ENCODE data around the gene SLC25A2.
"Not testable (repeated sequence)": the region's sequence is repeated elsewhere in the genome, so short reads cannot be mapped to it uniquely, and the experiment has no call there.

Gene SLC25A2

GRCh38 chr5:141303756-141304155 lies at the start of gene SLC25A2:
SLC25A2 (minus strand) TSS chr5:141304049; CDS start chr5:141303865, 184 bp downstream.
- no peak for DNase-seq

DNA sequence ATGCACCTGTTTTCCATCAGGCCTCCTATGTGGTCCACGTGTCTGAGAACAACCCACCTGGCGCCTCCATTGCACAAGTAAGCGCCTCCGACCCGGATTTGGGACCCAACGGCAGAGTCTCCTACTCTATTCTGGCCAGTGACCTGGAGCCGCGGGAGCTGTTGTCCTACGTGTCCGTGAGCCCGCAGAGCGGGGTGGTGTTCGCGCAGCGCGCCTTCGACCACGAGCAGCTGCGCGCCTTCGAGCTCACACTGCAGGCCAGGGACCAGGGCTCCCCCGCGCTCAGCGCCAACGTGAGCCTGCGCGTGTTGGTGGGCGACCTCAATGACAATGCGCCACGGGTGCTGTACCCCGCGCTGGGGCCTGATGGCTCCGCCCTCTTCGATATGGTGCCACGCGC lies 47.7 kb upstream of the SLC25A2 start:
- DNase-seq: no peak

GRCh38 chr5:141349917-141350619 lies 46.2 kb upstream of the SLC25A2 start, which contains the start of gene PCDHGB1:
PCDHGB1 (plus strand) TSS chr5:141350099; CDS start chr5:141350261, 162 bp downstream.
- peak in 1 of 2 experiments; percentile 7 for DNase-seq

DNA sequence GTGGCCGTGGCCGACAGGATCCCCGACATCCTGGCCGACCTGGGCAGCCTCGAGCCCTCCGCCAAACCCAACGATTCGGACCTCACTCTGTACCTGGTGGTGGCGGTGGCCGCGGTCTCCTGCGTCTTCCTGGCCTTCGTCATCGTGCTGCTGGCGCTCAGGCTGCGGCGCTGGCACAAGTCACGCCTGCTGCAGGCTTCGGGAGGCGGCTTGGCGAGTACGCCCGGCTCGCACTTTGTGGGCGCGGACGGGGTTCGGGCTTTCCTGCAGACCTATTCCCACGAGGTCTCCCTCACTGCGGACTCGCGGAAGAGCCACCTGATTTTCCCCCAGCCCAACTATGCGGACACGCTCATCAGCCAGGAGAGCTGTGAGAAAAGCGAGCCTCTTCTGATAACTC lies 42.2 kb upstream of the SLC25A2 start:
- DNase-seq: not testable (repeated sequence)

DNA sequence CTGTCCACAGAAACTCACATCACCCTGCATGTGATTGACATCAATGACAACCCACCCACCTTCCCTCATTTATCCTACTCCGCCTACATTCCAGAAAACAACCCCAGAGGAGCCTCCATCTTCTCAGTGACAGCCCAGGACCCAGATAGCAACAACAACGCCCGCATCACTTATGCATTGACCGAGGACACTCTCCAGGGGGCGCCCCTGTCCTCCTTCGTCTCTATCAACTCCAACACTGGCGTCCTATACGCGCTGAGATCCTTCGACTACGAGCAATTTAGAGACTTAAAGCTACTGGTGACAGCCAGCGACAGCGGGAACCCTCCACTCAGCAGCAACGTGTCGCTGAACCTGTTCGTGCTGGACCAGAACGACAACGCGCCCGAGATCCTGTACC lies 41.5 kb upstream of the SLC25A2 start:
- no peak for DNase-seq

DNA sequence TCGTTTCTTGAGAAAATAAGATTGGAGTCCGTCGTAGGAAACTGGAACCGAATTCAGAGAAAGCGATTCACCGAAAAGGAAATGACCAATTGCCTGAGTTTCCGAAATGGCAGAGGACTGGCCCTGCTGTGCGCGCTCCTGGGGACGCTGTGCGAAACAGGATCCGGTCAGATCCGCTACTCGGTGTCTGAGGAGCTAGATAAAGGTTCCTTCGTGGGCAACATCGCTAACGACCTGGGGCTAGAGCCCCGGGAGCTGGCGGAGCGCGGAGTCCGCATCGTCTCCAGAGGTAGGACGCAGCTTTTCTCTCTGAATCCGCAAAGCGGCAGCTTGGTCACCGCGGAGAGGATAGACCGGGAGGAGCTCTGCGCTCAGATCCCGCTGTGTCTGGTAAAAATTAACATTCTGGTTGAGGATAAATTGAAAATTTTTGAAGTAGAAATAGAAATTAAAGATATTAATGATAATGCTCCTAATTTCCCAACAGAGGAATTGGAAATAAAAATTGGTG lies 40.2 kb upstream of the SLC25A2 start:
- DNase-seq: no peak

DNA sequence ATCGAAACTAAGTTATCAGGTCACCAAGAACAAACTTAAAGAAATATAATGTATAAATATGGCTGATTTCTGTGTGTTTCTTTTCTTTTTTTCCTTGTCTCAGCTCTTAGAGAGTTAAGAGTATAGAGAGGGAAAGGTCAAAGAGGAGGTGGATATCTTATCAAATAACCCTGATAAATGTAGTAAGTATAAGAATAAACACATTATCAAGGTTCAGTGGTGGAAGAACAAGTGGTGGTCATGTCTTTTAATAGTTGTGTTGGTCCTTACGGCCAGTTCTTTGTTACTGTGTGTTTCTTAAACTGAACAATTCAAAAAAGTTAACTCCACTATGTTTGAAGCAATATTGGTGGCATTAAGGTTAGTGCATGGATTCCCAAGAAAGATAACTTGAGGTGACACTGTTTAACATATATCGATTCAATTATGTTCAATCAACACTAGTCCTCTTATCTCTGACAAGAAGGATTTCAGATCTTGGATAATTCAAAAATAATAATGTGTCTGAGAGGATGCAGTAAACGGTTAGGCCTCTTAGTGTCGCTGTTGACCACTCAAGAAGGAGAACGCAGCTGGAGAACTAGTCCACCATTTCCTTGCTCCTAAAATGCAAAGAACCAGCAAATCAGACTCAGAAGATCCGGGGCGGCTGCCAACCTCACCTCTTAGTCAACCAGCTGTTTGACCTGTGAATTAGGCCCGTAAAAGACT lies 39.5 kb upstream of the SLC25A2 start, which contains the start of gene PCDHGA3:
PCDHGA3 (plus strand) TSS at position 588 of the 711 bp plus-strand sequence. CDS start 205 bp downstream, outside the sequence.
- no peak for DNase-seq

DNA sequence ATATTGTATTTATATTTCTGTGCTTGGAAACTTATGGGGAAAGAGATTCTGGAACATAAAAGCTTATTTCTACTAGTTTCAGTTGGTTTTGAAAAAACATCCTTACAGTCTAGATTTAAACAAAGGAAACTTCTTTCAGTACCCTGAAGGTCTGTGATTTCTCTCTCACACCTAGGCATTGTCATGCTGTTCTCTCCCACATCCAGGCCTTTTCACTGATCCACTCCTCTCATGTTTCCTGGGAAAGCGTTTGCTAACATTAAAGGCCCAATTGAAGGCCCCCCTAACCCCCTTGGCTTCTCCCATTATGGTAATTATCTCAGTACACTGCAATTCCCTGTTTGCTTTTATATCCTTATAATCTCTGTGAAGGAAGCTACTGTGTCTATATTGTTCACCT lies 38.9 kb upstream of the SLC25A2 start:
- DNase-seq: no peak

GRCh38 chr5:141340781-141341354 lies 37.0 kb upstream of the SLC25A2 start:
- not testable (repeated sequence) for DNase-seq

DNA sequence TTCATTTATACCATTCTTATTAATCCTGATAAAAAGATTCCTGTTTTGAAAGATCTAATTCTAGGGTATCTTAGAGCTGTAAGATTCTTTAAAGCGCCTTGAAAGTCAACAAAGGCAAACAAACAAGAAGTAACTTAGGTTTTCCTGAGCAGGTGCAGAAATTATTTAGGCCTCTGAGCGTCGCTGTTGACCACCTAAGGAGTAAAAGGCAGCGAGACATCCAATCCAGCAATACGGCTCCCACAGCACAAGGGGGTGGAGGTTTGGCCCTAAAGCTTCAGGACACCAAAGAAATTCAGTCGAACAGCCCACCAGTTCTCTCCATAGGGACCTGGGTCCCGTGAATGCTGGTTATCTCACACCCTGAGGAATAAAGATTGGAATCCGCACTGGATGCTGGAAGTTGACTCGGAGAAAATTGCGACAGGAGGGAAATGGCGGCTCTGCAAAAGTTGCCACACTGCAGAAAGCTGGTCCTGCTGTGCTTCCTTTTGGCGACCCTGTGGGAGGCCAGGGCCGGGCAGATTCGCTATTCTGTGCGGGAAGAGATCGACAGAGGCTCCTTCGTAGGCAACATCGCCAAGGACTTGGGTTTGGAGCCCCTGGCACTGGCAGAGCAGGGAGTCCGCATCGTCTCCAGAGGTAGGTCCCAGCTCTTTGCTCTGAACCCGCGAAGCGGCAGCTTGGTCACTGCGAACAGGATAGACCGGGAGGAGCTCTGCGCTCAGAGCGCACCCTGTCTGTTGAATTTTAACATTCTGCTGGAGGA lies 34.9 kb upstream of the SLC25A2 start, which contains the start of gene PCDHGA2:
PCDHGA2 (plus strand) TSS at position 223 of the 769 bp plus-strand sequence.
- no peak for DNase-seq

GRCh38 chr5:141332571-141332970 lies 28.7 kb upstream of the SLC25A2 start:
- DNase-seq: not testable (repeated sequence)

DNA sequence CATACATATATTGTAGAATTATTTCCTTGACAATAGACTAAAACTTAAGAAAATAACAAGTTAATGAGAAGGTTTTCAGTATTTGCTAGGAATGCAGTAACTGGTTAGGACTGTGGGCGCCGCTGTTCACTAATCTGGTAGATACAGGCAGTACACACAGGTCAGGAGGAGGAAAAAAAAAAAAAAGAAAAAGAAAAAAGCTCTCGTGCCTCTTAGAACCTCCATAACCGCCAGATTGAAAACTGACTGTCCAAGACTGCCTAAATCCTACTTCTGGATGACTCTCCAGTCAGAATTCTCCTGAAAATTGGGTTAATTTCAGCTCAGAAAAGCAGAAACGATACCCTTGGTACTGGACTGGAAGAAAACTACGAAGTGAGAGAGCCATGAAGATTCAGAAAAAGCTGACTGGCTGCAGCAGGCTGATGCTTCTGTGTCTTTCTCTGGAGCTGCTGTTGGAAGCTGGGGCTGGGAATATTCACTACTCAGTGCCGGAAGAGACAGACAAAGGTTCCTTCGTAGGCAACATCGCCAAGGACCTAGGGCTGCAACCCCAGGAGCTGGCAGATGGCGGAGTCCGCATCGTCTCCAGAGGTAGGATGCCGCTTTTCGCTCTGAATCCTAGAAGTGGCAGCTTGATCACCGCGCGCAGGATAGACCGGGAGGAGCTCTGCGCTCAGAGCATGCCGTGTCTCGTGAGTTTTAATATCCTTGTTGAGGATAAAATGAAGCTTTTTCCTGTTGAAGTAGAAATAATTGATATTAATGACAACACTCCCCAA lies 26.6 kb upstream of the SLC25A2 start, which contains the start of gene PCDHGA1:
PCDHGA1 (plus strand) TSS at position 216 of the 782 bp plus-strand sequence.
- peak in 1 of 2 experiments; percentile 4 for DNase-seq

GRCh38 chr5:141328231-141328630 lies 24.4 kb upstream of the SLC25A2 start:
- no peak for DNase-seq

DNA sequence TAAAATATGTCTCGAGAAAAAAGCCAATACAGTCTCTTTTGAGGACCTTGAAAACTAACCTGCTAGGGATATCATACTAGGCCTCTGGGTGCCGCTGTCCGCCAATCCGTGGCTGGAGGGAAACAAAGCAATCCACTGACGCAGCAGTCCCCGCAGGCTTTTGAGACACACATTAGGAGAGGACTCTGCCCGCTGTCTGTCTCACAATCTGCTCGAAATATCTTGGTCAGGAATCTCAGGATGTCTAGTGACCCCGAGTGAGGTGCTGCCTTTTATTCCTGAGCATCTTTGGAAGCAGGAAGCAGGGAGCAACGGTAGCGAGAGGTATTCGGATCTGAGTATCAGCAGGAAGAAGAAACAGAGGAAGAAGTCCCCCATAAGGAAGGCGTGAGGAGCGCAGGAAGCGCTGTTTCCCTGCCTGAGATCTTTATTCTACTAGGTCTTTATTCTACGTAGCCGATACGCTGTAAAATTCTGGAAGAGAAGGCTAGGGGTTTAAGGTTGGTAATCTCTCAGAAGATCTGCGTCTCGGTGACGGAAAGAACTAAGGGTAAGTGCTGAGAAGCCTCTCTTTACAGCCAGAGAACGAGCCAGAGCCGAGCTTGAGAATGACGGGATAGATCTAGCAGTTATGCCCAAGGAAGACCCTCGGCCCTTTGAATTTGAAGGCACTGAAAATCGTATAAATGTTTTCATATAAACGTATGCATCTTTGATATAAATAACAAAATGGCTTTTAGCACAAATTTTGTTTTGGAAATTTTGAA lies 22.4 kb upstream of the SLC25A2 start:
- DNase-seq: peak; percentile 62 to 65

DNA sequence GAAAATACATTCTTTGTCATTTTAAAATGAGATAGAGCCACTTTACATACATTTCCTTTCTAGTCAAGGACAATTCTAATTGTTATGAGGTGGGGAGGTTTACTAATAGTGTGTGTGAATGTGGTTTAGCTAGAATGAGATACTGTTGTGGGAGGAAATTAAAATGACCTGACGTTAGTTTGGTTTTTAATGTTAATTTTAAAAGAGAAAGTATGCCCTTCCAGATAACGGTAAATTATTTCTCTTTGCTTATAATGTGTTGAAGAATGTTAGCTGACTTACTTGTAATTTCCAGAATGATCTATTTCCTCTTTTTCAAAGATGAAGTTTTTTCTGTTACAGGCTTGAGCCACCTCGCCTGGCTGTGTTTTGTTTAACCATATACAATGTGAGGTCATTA lies 18.4 kb upstream of the SLC25A2 start:
- no peak for DNase-seq

- DNase-seq: peak; percentile 90 to 92
Measured at GRCh38 chr5:141320225-141321169, 16.6 kb upstream of the SLC25A2 start, which contains the start of gene TAF7. TAF7 (minus strand) TSS chr5:141320784; CDS start chr5:141320044, 740 bp downstream.

GRCh38 chr5:141319699-141320098 lies 15.8 kb upstream of the SLC25A2 start:
- no peak for DNase-seq

DNA sequence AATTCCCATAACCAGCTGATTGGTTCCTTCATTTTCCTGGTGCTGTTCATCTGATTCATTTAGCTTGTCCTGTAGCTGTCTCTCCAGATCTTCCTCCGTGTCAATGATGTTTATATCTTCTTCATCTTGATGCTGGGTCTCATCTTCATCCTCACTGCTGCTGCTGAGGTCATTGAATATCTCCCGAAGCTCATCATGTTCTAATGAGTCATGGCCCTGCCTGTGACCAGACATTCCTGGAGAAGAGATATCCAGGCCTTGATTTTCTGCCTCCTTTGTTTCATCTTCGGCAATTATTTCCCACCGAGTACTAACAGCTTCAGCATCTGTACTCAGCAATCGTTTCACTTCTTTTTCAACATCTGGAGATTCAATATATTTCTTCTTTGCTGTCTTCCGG lies 15.4 kb upstream of the SLC25A2 start:
- no peak for DNase-seq

GRCh38 chr5:141316963-141317362 lies 13.1 kb upstream of the SLC25A2 start:
- DNase-seq: not testable (repeated sequence)
